ENCODE data around the gene MICAL3.
A peak's percentile ranks its signal among the peaks of the same experiment; 100 is the strongest.

Gene MICAL3

GRCh38 chr22:17744430-17744829 is 279.9 kb downstream of the MICAL3 start:
- DNase-seq, result no peak

GRCh38 chr22:17743661-17744411 is 280.5 kb downstream of the MICAL3 start:
- no peak for DNase-seq

- DNase-seq, result peak; percentile 59
Observed at GRCh38 chr22:17742527-17742902, 281.8 kb downstream of the MICAL3 start.

- no peak for DNase-seq
Observed at GRCh38 chr22:17741866-17742526, 282.4 kb downstream of the MICAL3 start.

GRCh38 chr22:17739196-17739975 is 285.0 kb downstream of the MICAL3 start:
- no peak for DNase-seq

GRCh38 chr22:17738386-17739128 is 285.8 kb downstream of the MICAL3 start:
- DNase-seq, result no peak

Measured in fibroblast of upper back skin (primary cell).